MCF 10A (cell line): Measurements from ENCODE around the gene HPCAL1. TPM values are rescaled to one million over a fixed set of nuclear protein-coding genes. Genes with fewer than 3 reads are reported as not detected.

Experiments used
- BruUV-seq: library from RNA; stranded (reverse); fragments of 400-500 nt; replicated peaks from 2 replicates; lab custom pipeline; 2021; lab: Mats Ljungman, UMichigan
- CTCF ChIA-PET: fragments of 300-600 bp; sonication (Branson Sonifier 250); formaldehyde crosslinking; extraction: SDS; loops from one replicate; lab custom pipeline; 2021; ENCODE audit warnings: antibody characterized with exemption, inconsistent platforms; lab: Yijun Ruan, JAX
- POLR2A ChIA-PET: fragments of 300-600, 350-650 bp; sonication (Branson Sonifier 250); formaldehyde crosslinking; extraction: SDS; loops from one replicate; lab custom pipeline; 2020; ENCODE audit warnings: antibody characterized with exemption, inconsistent platforms; lab: Yijun Ruan, JAX
- DNase-seq: peaks from one replicate; pipeline ENCODE4 v3.0.0-alpha.2; 2018; ENCODE audit not compliant: unreplicated experiment
- H3K27ac Mint-ChIP-seq: one replicate; pipeline ENCODE4 v1.8.0; 2022; ENCODE audit warnings: mild to moderate bottlenecking, low read depth, mixed read lengths; ENCODE audit not compliant: unreplicated experiment
- H3K27me3 Mint-ChIP-seq: one replicate; pipeline ENCODE4 v1.8.0; 2022; ENCODE audit warnings: mixed read lengths; ENCODE audit not compliant: insufficient read depth, unreplicated experiment
- H3K36me3 Mint-ChIP-seq: one replicate; pipeline ENCODE4 v1.8.0; 2022; ENCODE audit warnings: mild to moderate bottlenecking, moderate library complexity, mixed read lengths; ENCODE audit not compliant: insufficient read depth, unreplicated experiment
- H3K4me1 Mint-ChIP-seq: one replicate; pipeline ENCODE4 v1.8.0; 2022; ENCODE audit warnings: mixed read lengths; ENCODE audit not compliant: insufficient read depth, unreplicated experiment
- H3K4me3 Mint-ChIP-seq: one replicate; pipeline ENCODE4 v1.8.0; 2022; ENCODE audit warnings: mild to moderate bottlenecking, moderate library complexity, mixed read lengths; ENCODE audit not compliant: unreplicated experiment
- H3K9me3 Mint-ChIP-seq: one replicate; pipeline ENCODE4 v1.8.0; 2022; ENCODE audit warnings: mixed read lengths; ENCODE audit not compliant: unreplicated experiment
- CTCF ChIP-seq: fragments of 200-600 bp; IDR thresholded peaks from one replicate; pipeline ENCODE4 v1.8.0; 2022; ENCODE audit warnings: antibody characterized with exemption, mild to moderate bottlenecking; ENCODE audit not compliant: unreplicated experiment
- intact Hi-C: fragments of 100-400 bp; cut with micrococcal nuclease; formaldehyde crosslinking; loops from 2 replicates; pipeline ENCODE4 v1.14.1; 2022
- total RNA-seq: library from RNA; stranded (reverse); gene quantifications from 2 replicates; pipeline ENCODE4 v1.2.3, GENCODE V29; 2022

The HPCAL1 gene
- total RNA-seq, 1 experiment from 2014 or later: 144 TPM

GRCh38 chr2:10277293-10278028 lies 25.2 kb upstream of the HPCAL1 start:
- intact Hi-C loops: no loop called here
- peaks cover 7% of the 10 kb centered on the region for H3K36me3 Mint-ChIP-seq
- H3K4me1 Mint-ChIP-seq: peaks cover 23% of the 10 kb centered on the region
- no peaks in the 10 kb centered on the region for H3K27me3 Mint-ChIP-seq
- ChIA-PET POLR2A (interaction anchor here (0.6 to 0.7 kb wide), 2 partner anchors 19 to 161 kb away, joined by 3 to 4 read pairs; no protein-coding TSS in a partner anchor), CTCF (interaction anchor here (0.6 kb wide), 1 partner anchor 10 kb away, joined by 4 read pairs; no protein-coding TSS in a partner anchor)
- no TSS peak for BruUV-seq
- H3K4me3 Mint-ChIP-seq: no peak overlapping the region
- peak overlapping the region; percentile 57 for H3K27ac Mint-ChIP-seq
- H3K9me3 Mint-ChIP-seq: no peaks in the 10 kb centered on the region
- no peak for DNase-seq
- no peak for TF ChIP-seq CTCF

GRCh38 chr2:10278029-10278762 lies 24.5 kb upstream of the HPCAL1 start:
- intact Hi-C loops: no loop called here
- H3K9me3 Mint-ChIP-seq: no peaks in the 10 kb centered on the region
- peaks cover 7% of the 10 kb centered on the region for H3K36me3 Mint-ChIP-seq
- no peak overlapping the region for H3K4me3 Mint-ChIP-seq
- H3K4me1 Mint-ChIP-seq: peaks cover 31% of the 10 kb centered on the region
- no TSS peak for BruUV-seq
- TF ChIP-seq CTCF: no peak
- CTCF ChIA-PET: interaction anchor here (0.6 kb wide), 2 partner anchors 11 to 19 kb away, joined by 4 to 5 read pairs; no protein-coding TSS in a partner anchor
- peak overlapping the region; percentile 57 for H3K27ac Mint-ChIP-seq
- no peaks in the 10 kb centered on the region for H3K27me3 Mint-ChIP-seq
- POLR2A ChIA-PET: no interaction called here
- peak; percentile 81 for DNase-seq

GRCh38 chr2:10278763-10279471 lies 23.8 kb upstream of the HPCAL1 start:
- H3K4me1 Mint-ChIP-seq: peaks cover 37% of the 10 kb centered on the region
- no peak for DNase-seq
- H3K4me3 Mint-ChIP-seq: no peak overlapping the region
- CTCF ChIA-PET: interaction anchor here (0.6 kb wide), 2 partner anchors 17 to 18 kb away, joined by 3 to 5 read pairs; no protein-coding TSS in a partner anchor
- POLR2A ChIA-PET: interaction anchor here (0.7 to 1.0 kb wide), 2 partner anchors 19 to 369 kb away, joined by 3 read pairs; no protein-coding TSS in a partner anchor
- H3K27me3 Mint-ChIP-seq: no peaks in the 10 kb centered on the region
- peaks cover 7% of the 10 kb centered on the region for H3K36me3 Mint-ChIP-seq
- H3K9me3 Mint-ChIP-seq: no peaks in the 10 kb centered on the region
- BruUV-seq: no TSS peak
- intact Hi-C loops: no loop called here
- no peak for TF ChIP-seq CTCF
- peak overlapping the region; percentile 57 for H3K27ac Mint-ChIP-seq
